ENCODE results near the gene CXCL16.

CXCL16 gene

GRCh38 chr17:4751932-4752331, 12.2 kb upstream of the CXCL16 start:
- no peak for DNase-seq (ENCODE audit: low read depth in 2 of 2)

- DNase-seq (ENCODE audit: low read depth in 2 of 2) = no peak
These were observed 10.9 kb upstream of the CXCL16 start for GRCh38 chr17:4750606-4751005.

GRCh38 chr17:4748686-4749085, 9.0 kb upstream of the CXCL16 start:
- DNase-seq (ENCODE audit: low read depth in 2 of 2) = no peak

- no peak for DNase-seq (ENCODE audit: low read depth in 2 of 2)
These were observed 8.1 kb upstream of the CXCL16 start for GRCh38 chr17:4747847-4748246.

GRCh38 chr17:4744999-4745969, 5.6 kb upstream of the CXCL16 start:
- DNase-seq (ENCODE audit: low read depth in 2 of 2) = no peak

GRCh38 chr17:4743898-4744297, 4.2 kb upstream of the CXCL16 start:
- no peak for DNase-seq (ENCODE audit: low read depth in 2 of 2)

GRCh38 chr17:4743216-4743615, 3.5 kb upstream of the CXCL16 start:
- DNase-seq (ENCODE audit: low read depth in 2 of 2) = no peak

GRCh38 chr17:4742629-4743028, 2.9 kb upstream of the CXCL16 start:
- DNase-seq (ENCODE audit: low read depth in 2 of 2) = no peak

GRCh38 chr17:4742133-4742532, 2.4 kb upstream of the CXCL16 start:
- no peak for DNase-seq (ENCODE audit: low read depth in 2 of 2)

- no peak for DNase-seq (ENCODE audit: low read depth in 2 of 2)
These were observed 1.8 kb upstream of the CXCL16 start for GRCh38 chr17:4741544-4741943.

GRCh38 chr17:4740584-4740983, 856 bp upstream of the CXCL16 start:
- no peak for DNase-seq (ENCODE audit: low read depth in 2 of 2)

- DNase-seq (ENCODE audit: low read depth in 2 of 2) = no peak
These were observed 260 bp upstream of the CXCL16 start for GRCh38 chr17:4740025-4740351.

GRCh38 chr17:4738136-4739121, 1.3 kb downstream of the CXCL16 start:
- no peak for DNase-seq (ENCODE audit: low read depth in 2 of 2)

GRCh38 chr17:4735876-4736651, 3.7 kb downstream of the CXCL16 start:
- DNase-seq (ENCODE audit: low read depth in 2 of 2) = no peak

GRCh38 chr17:4734857-4735475, 4.8 kb downstream of the CXCL16 start:
- DNase-seq (ENCODE audit: low read depth in 2 of 2) = no peak

- no peak for DNase-seq (ENCODE audit: low read depth in 2 of 2)
These were observed 6.6 kb downstream of the CXCL16 start for GRCh38 chr17:4733073-4733531.

- DNase-seq (ENCODE audit: low read depth in 2 of 2) = no peak
These were observed 11.6 kb downstream of the CXCL16 start for GRCh38 chr17:4728124-4728523.

GRCh38 chr17:4725646-4726310, 13.9 kb downstream of the CXCL16 start:
- DNase-seq (ENCODE audit: low read depth in 2 of 2) = no peak

GRCh38 chr17:4724650-4725049, 15.1 kb downstream of the CXCL16 start:
- DNase-seq (ENCODE audit: low read depth in 2 of 2) = no peak

- no peak for DNase-seq (ENCODE audit: low read depth in 2 of 2)
These were observed 17.0 kb downstream of the CXCL16 start for GRCh38 chr17:4722678-4723240.

All from stimulated activated CD8-positive, alpha-beta memory T cell treated with anti-CD3 and anti-CD28 coated beads, Interleukin-7, amount 100 ng/mL, for 4 hours (primary cell).